H1 (cell line): ENCODE results near the gene RASD2. TPM values are rescaled to one million over a fixed set of nuclear protein-coding genes. Genes with fewer than 3 reads are reported as not detected.

Experiments
- BACH1 ChIP-seq: IDR thresholded peaks from 2 replicates; pipeline ENCODE4 v1.6.1; 2012; ENCODE audit warnings: low read length, improper control_type of control experiment
- CBX5 ChIP-seq: fragments of 300-800, 300-1000 bp; sonication (generic); IDR thresholded peaks from 2 replicates; pipeline ENCODE4 v1.7.1; 2016; ENCODE audit warnings: antibody characterized with exemption, low read length, low read depth
- CHD1 ChIP-seq: IDR thresholded peaks from 2 replicates; pipeline ENCODE4 v1.6.1; 2012; ENCODE audit warnings: low read depth, low read length, improper control_type of control experiment
- HDAC6 ChIP-seq: IDR thresholded peaks from one replicate; pipeline ENCODE4 v1.7.1; 2012; ENCODE audit warnings: low read depth, mild to moderate bottlenecking, inconsistent platforms, low read length, moderate library complexity
- POU5F1 ChIP-seq: IDR thresholded peaks from 2 replicates; pipeline ENCODE4 v1.6.1; 2011; ENCODE audit warnings: low read depth, mild to moderate bottlenecking, low read length, moderate library complexity
- RBBP5 ChIP-seq: IDR thresholded peaks from 2 replicates; pipeline ENCODE4 v1.7.1; 2012; ENCODE audit warnings: low read depth, mild to moderate bottlenecking, inconsistent platforms, low read length, moderate library complexity, borderline replicate concordance
- RXRA ChIP-seq: IDR thresholded peaks from 2 replicates; pipeline ENCODE4 v1.6.1; 2011; ENCODE audit warnings: low read depth, mild to moderate bottlenecking, low read length, moderate library complexity; ENCODE audit not compliant: insufficient read depth
- SIN3A ChIP-seq, 2 experiments: IDR thresholded peaks in 1 of 2; conservative IDR thresholded peaks in 1 of 2; 2 replicates each; pipeline ENCODE4 v1.6.1; 2011 to 2012; ENCODE audit warnings: low read length in 2 of 2, improper control_type of control experiment in 1 of 2, low read depth in 1 of 2, mild to moderate bottlenecking in 1 of 2
- SIRT6 ChIP-seq: IDR thresholded peaks from one replicate; pipeline ENCODE4 v1.7.1; 2012; ENCODE audit warnings: low read length, inconsistent platforms
- polyA plus RNA-seq, 7 experiments: library from polyadenylated mRNA; depleted of rRNA in 3 of 7; stranded (reverse) in 5 of 7; unstranded in 2 of 7; fragments of >200 nt in 5 of 7; fragments of 200-250 nt in 2 of 7; gene quantifications; 1 replicate in 5 of 7; 2 replicates in 1 of 7; 4 replicates in 1 of 7; pipeline versions ENCODE4 v1.2.1 to v1.2.3, GENCODE V29; 2011 to 2013; ENCODE audit warnings: missing spikeins in 2 of 7, mixed read lengths in 2 of 7
- total RNA-seq: library from RNA; stranded (reverse); fragmentation: NEBNext Ultra II Directional; extraction: Animal tissue kit (Norgen Biotek cat#: 25700); gene quantifications from 2 replicates; pipeline ENCODE4 v1.2.1, GENCODE V29; 2021
- TF ChIP-seq, protein P1 (sequence below): fragments of 300-600 bp; sonication (generic); IDR thresholded peaks from 2 replicates; pipeline ENCODE4 v1.7.1; 2012; ENCODE audit warnings: low read length, moderate library complexity, mild to moderate bottlenecking, inconsistent platforms; ENCODE audit not compliant: insufficient replicate concordance
- TF ChIP-seq, protein P2 (sequence below): IDR thresholded peaks from 2 replicates; pipeline ENCODE4 v1.6.1; 2011; ENCODE audit warnings: low read length, improper control_type of control experiment

RASD2 gene
- total and polyA plus RNA-seq, 2 of the 8 experiments (the other 6 are each of a cell fraction or from before 2014, with no cell fraction given) = 1.9 to 5.1 TPM

DNA sequence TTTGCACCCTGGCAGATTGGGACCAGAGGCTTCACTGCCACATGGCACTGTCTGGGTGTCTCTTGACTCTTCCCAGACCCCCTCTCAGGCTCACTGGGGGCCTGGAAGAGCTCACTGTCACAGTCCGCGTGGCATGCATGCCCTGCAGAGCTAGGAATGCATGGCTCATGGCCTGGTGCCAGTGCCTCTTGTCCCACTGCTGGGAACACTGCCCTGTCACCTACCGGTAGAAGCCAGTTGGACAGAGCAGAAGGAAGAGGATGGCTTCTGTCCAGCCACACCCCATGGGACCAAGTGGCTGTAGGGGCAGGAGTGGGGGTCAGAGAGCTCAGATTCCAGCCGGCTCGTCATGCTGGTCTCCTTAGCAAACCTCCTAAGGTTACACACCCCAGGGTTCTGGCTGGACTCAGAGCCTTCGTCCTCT is 46.8 kb downstream of the RASD2 start (continued):
- TF ChIP-seq, protein P1, sequence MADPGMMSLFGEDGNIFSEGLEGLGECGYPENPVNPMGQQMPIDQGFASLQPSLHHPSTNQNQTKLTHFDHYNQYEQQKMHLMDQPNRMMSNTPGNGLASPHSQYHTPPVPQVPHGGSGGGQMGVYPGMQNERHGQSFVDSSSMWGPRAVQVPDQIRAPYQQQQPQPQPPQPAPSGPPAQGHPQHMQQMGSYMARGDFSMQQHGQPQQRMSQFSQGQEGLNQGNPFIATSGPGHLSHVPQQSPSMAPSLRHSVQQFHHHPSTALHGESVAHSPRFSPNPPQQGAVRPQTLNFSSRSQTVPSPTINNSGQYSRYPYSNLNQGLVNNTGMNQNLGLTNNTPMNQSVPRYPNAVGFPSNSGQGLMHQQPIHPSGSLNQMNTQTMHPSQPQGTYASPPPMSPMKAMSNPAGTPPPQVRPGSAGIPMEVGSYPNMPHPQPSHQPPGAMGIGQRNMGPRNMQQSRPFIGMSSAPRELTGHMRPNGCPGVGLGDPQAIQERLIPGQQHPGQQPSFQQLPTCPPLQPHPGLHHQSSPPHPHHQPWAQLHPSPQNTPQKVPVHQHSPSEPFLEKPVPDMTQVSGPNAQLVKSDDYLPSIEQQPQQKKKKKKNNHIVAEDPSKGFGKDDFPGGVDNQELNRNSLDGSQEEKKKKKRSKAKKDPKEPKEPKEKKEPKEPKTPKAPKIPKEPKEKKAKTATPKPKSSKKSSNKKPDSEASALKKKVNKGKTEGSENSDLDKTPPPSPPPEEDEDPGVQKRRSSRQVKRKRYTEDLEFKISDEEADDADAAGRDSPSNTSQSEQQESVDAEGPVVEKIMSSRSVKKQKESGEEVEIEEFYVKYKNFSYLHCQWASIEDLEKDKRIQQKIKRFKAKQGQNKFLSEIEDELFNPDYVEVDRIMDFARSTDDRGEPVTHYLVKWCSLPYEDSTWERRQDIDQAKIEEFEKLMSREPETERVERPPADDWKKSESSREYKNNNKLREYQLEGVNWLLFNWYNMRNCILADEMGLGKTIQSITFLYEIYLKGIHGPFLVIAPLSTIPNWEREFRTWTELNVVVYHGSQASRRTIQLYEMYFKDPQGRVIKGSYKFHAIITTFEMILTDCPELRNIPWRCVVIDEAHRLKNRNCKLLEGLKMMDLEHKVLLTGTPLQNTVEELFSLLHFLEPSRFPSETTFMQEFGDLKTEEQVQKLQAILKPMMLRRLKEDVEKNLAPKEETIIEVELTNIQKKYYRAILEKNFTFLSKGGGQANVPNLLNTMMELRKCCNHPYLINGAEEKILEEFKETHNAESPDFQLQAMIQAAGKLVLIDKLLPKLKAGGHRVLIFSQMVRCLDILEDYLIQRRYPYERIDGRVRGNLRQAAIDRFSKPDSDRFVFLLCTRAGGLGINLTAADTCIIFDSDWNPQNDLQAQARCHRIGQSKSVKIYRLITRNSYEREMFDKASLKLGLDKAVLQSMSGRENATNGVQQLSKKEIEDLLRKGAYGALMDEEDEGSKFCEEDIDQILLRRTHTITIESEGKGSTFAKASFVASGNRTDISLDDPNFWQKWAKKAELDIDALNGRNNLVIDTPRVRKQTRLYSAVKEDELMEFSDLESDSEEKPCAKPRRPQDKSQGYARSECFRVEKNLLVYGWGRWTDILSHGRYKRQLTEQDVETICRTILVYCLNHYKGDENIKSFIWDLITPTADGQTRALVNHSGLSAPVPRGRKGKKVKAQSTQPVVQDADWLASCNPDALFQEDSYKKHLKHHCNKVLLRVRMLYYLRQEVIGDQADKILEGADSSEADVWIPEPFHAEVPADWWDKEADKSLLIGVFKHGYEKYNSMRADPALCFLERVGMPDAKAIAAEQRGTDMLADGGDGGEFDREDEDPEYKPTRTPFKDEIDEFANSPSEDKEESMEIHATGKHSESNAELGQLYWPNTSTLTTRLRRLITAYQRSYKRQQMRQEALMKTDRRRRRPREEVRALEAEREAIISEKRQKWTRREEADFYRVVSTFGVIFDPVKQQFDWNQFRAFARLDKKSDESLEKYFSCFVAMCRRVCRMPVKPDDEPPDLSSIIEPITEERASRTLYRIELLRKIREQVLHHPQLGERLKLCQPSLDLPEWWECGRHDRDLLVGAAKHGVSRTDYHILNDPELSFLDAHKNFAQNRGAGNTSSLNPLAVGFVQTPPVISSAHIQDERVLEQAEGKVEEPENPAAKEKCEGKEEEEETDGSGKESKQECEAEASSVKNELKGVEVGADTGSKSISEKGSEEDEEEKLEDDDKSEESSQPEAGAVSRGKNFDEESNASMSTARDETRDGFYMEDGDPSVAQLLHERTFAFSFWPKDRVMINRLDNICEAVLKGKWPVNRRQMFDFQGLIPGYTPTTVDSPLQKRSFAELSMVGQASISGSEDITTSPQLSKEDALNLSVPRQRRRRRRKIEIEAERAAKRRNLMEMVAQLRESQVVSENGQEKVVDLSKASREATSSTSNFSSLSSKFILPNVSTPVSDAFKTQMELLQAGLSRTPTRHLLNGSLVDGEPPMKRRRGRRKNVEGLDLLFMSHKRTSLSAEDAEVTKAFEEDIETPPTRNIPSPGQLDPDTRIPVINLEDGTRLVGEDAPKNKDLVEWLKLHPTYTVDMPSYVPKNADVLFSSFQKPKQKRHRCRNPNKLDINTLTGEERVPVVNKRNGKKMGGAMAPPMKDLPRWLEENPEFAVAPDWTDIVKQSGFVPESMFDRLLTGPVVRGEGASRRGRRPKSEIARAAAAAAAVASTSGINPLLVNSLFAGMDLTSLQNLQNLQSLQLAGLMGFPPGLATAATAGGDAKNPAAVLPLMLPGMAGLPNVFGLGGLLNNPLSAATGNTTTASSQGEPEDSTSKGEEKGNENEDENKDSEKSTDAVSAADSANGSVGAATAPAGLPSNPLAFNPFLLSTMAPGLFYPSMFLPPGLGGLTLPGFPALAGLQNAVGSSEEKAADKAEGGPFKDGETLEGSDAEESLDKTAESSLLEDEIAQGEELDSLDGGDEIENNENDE = no peak
- TF ChIP-seq CHD1 (no peak), POU5F1 (no peak), HDAC6 (no peak), SIN3A (conservative IDR thresholded peaks at IDR 0.05 in 1 of 2, IDR thresholded peaks at IDR 0.05 in 1 of 2; ENCODE audit: low read depth in 1 of 2, low read length in 2 of 2) (no peak), CBX5 (no peak), SIRT6 (no peak), BACH1 (no peak), RXRA (no peak), RBBP5 (no peak)
- TF ChIP-seq, protein P2, sequence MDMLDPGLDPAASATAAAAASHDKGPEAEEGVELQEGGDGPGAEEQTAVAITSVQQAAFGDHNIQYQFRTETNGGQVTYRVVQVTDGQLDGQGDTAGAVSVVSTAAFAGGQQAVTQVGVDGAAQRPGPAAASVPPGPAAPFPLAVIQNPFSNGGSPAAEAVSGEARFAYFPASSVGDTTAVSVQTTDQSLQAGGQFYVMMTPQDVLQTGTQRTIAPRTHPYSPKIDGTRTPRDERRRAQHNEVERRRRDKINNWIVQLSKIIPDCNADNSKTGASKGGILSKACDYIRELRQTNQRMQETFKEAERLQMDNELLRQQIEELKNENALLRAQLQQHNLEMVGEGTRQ = no peak
